GM12891 (cell line): ENCODE data around the gene HOXD11.

ENCODE experiments used
- DNase-seq: peaks from one replicate; pipeline ENCODE4 v3.0.0; 2011; ENCODE audit warnings: low spot score; ENCODE audit not compliant: insufficient read length
- FAIRE-seq: peaks from 2 replicates; lab custom pipeline; 2011; peaks lifted over from hg19 to GRCh38; lab: Jason Lieb, UNC
- PAX5 ChIP-seq: IDR thresholded peaks from 2 replicates; pipeline ENCODE4 v1.6.1; 2011; ENCODE audit warnings: low read length, moderate library complexity, mild to moderate bottlenecking; ENCODE audit not compliant: insufficient read depth, severe bottlenecking
- POLR2A ChIP-seq: IDR thresholded peaks from 2 replicates; pipeline ENCODE4 v1.6.1; 2011; ENCODE audit warnings: low read depth, low read length, control low read depth
- POLR2AphosphoS5 ChIP-seq: IDR thresholded peaks from 2 replicates; pipeline ENCODE4 v1.6.1; 2011; ENCODE audit warnings: low read depth, low read length, control low read depth
- POU2F2 ChIP-seq: IDR thresholded peaks from 2 replicates; pipeline ENCODE4 v1.6.1; 2011; ENCODE audit warnings: low read depth, mild to moderate bottlenecking, control low read depth, low read length, moderate library complexity
- SPI1 ChIP-seq: IDR thresholded peaks from 2 replicates; pipeline ENCODE4 v1.6.1; 2011; ENCODE audit warnings: low read depth, low read length, control low read depth
- TAF1 ChIP-seq: IDR thresholded peaks from 2 replicates; pipeline ENCODE4 v1.6.1; 2011; ENCODE audit warnings: low read depth, low read length, control low read depth

HOXD11 gene

GRCh38 chr2:176125772-176126054, 18.6 kb downstream of the HOXD11 start:
- TF ChIP-seq PAX5 (no peak), SPI1 (0 out of 2 replicates have a peak, but pooled peaks have one; percentile 10)
- DNase-seq = no peak
- no peak for FAIRE-seq

GRCh38 chr2:176126929-176127773, 20.1 kb downstream of the HOXD11 start:
- no peak for TF ChIP-seq POLR2A
- TF ChIP-seq TAF1 = no peak
- no peak for TF ChIP-seq POLR2AphosphoS5
- no peak for TF ChIP-seq PAX5
- FAIRE-seq (no peak), DNase-seq (no peak)

- TF ChIP-seq SPI1 = no peak
- TF ChIP-seq TAF1 = no peak
- TF ChIP-seq PAX5 = no peak
- no peak for TF ChIP-seq POLR2AphosphoS5
- no peak for TF ChIP-seq POLR2A
- no peak for TF ChIP-seq POU2F2
- DNase-seq (no peak), FAIRE-seq (no peak)
Observed at GRCh38 chr2:176127774-176128072, 20.6 kb downstream of the HOXD11 start.

GRCh38 chr2:176128172-176128981, 21.3 kb downstream of the HOXD11 start:
- FAIRE-seq (no peak), DNase-seq (no peak)
- TF ChIP-seq POLR2AphosphoS5 (no peak), POLR2A (no peak), TAF1 (no peak), POU2F2 (no peak), SPI1 (no peak), PAX5 (no peak)

- DNase-seq (no peak), FAIRE-seq (no peak)
- TF ChIP-seq SPI1 (no peak), TAF1 (no peak), POLR2A (no peak), PAX5 (no peak), POLR2AphosphoS5 (no peak), POU2F2 (no peak)
Observed at GRCh38 chr2:176128982-176129796, 22.1 kb downstream of the HOXD11 start, which contains the start of gene HOXD8. Gene HOXD8 (plus strand): TSS chr2:176129705. CDS start chr2:176130367, 662 bp downstream.

GRCh38 chr2:176129813-176130146, 22.7 kb downstream of the HOXD11 start:
- no peak for TF ChIP-seq TAF1
- TF ChIP-seq SPI1 = no peak
- TF ChIP-seq PAX5 = no peak
- no peak for TF ChIP-seq POLR2AphosphoS5
- no peak for TF ChIP-seq POLR2A
- TF ChIP-seq POU2F2 = no peak
- no peak for DNase-seq
- no peak for FAIRE-seq

GRCh38 chr2:176130147-176130956, 23.3 kb downstream of the HOXD11 start:
- no peak for DNase-seq
- TF ChIP-seq SPI1 (no peak), POU2F2 (no peak), POLR2A (no peak), POLR2AphosphoS5 (no peak), TAF1 (no peak), PAX5 (no peak)
- FAIRE-seq = no peak

- no peak for TF ChIP-seq TAF1
- no peak for TF ChIP-seq POU2F2
- TF ChIP-seq POLR2AphosphoS5 = no peak
- no peak for TF ChIP-seq POLR2A
- no peak for TF ChIP-seq SPI1
- no peak for TF ChIP-seq PAX5
- DNase-seq = no peak
- no peak for FAIRE-seq
Observed at GRCh38 chr2:176130957-176131847, 24.1 kb downstream of the HOXD11 start.

- TF ChIP-seq POLR2A (no peak), TAF1 (no peak), POLR2AphosphoS5 (no peak), POU2F2 (no peak), PAX5 (no peak), SPI1 (no peak)
- FAIRE-seq (no peak), DNase-seq (no peak)
Observed at GRCh38 chr2:176131848-176132158, 24.7 kb downstream of the HOXD11 start.
